ENCODE data around the gene LTBR. TPM values are rescaled to one million over a fixed set of nuclear protein-coding genes. Genes with fewer than 3 reads are reported as not detected.
A peak's percentile ranks its signal among the peaks of the same experiment; 100 is the strongest.

The LTBR gene
- total RNA-seq, 2 experiments from 2014 or later, result 0.38 to 0.67 TPM

DNA sequence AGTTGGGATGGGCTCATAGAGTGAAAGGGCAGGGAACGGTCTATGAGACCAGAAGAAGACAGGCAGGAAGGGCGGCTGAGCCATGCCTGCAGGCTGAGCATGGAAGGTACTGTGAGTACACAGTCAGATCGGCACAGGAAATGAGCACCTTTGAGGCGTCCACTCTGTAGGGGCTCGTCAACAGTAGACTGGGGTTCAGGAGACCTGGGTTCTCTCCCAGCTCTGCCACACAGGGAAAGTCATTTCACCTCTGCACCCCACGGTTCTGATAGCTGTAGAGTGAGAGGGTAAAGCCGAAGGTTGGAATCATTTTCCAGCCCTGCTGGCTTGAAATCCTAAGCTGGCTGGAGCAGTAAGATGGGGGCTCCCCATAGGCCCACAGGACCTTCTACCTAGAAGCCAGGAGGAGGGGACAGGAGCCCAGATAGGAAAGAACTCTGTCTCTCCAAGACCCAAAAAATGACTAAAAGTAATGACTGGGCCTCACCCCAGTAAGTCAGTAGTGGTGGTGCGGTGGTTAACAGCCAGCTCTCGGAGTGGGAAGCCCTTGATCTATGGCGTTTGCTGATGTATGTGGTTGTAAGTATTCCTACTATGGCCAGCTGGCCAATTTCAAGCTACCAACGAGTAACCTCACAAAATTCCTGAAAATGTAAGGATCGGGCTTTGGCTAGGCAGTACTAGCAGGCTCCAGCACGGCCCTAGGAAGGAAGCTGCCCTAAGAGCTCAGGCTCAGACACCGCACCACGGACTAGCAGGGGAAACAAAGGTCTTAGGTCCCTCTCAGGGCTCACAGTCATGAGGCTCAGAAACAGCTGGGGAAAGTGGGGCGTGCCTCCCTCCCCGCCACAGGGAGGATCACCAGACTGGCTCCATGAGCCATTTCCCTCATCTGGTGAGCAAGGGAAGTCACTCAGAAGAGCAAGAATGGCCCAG is 50.5 kb downstream of the LTBR start:
- Mint-ChIP-seq H3K4me1 (ENCODE audit: low read depth) (peaks cover 48% of the 10 kb centered on the region), H3K27me3 (no peaks in the 10 kb centered on the region), H3K4me3 (peak overlapping the region; percentile 65), H3K36me3 (ENCODE audit: low read depth) (no peaks in the 10 kb centered on the region), H3K9me3 (no peaks in the 10 kb centered on the region), H3K27ac (peak overlapping the region; percentile 91)
- ChIA-PET CTCF (interaction anchor here (1.1 to 1.6 kb wide), 4 partner anchors 10 to 31 kb away, joined by 3 to 5 read pairs (median 4); no protein-coding TSS in a partner anchor), POLR2A (interaction anchor here (0.8 to 3.9 kb wide), 10 partner anchors 9 to 101 kb away, joined by 3 to 33 read pairs (median 8); partner anchors contain the start of genes CD27, GAPDH, MRPL51 and TAPBPL)
- ATAC-seq (ENCODE audit: poor library complexity), result peak; percentile 92
- peak in 10 of 14 experiments; percentile 29 to 69 (median 50) for DNase-seq
- TF ChIP-seq, protein P1, sequence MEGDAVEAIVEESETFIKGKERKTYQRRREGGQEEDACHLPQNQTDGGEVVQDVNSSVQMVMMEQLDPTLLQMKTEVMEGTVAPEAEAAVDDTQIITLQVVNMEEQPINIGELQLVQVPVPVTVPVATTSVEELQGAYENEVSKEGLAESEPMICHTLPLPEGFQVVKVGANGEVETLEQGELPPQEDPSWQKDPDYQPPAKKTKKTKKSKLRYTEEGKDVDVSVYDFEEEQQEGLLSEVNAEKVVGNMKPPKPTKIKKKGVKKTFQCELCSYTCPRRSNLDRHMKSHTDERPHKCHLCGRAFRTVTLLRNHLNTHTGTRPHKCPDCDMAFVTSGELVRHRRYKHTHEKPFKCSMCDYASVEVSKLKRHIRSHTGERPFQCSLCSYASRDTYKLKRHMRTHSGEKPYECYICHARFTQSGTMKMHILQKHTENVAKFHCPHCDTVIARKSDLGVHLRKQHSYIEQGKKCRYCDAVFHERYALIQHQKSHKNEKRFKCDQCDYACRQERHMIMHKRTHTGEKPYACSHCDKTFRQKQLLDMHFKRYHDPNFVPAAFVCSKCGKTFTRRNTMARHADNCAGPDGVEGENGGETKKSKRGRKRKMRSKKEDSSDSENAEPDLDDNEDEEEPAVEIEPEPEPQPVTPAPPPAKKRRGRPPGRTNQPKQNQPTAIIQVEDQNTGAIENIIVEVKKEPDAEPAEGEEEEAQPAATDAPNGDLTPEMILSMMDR (IDR thresholded peaks at IDR 0.05), result no peak
- peak overlapping the region; percentile 37 to 82 for H3K27ac ChIP-seq (ENCODE audit: low read depth in 1 of 2, low read length in 2 of 2)
- no peaks in the 10 kb centered on the region for H3K27me3 ChIP-seq (ENCODE audit: control insufficient read depth in 1 of 2, insufficient read depth in 2 of 2, low read length in 2 of 2)
- H3K4me3 ChIP-seq (ENCODE audit: low read length), result no peak overlapping the region
- peaks cover 35% of the 10 kb centered on the region for H3K4me1 ChIP-seq (ENCODE audit: insufficient read depth, low read length)
- intact Hi-C loops (cut with DNase I, micrococcal nuclease), result loop anchor here in 1 of 2 experiments (2.0 kb wide), 1 partner anchor 18 kb away; the partner anchor contains the start of gene TAPBPL
- no peaks in the 10 kb centered on the region for H3K36me3 ChIP-seq (ENCODE audit: insufficient read depth, low read length)
- H3K9me3 ChIP-seq (ENCODE audit: control insufficient read depth in 1 of 2, insufficient read depth in 1 of 2, low read length in 2 of 2), result no peaks in the 10 kb centered on the region

DNA sequence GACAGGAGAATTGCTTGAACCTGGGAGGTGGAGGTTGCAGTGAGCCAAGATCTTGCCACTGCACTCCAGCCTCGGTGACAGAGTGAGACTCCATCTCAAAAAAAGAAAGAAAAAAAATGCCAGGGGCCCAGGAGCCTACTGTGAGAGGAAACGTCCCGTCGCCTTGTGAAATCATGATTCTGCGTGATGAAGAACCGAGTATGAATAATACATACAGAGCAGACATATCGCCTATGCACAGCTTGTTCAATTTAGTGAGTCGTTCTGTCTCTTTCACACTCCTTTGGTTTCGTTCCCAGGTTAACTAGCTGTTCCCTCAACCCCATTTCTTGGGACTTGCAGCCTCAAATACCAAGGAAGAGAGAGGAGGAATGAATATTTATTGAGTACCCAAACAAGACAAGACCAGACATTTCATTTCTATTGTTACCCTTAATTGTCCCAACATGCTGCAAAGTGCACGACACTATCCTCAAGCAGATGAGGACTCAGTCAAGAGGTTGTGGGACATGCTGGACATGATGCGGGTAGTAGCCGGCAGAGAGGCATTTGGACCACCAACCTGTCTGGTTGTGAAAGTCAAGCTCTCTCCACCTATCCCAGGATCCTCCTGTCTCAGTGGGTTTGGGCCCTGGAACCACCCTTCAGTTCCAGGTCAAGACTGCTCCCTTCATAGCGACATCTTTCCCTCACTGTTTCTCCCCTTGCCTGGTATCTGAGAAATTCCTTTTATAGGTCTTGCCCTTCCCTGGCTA is 52.2 kb downstream of the LTBR start:
- Mint-ChIP-seq H3K27ac (peak overlapping the region; percentile 17), H3K27me3 (no peaks in the 10 kb centered on the region), H3K4me3 (peak overlapping the region; percentile 11), H3K4me1 (ENCODE audit: low read depth) (peaks cover 34% of the 10 kb centered on the region), H3K9me3 (no peaks in the 10 kb centered on the region), H3K36me3 (ENCODE audit: low read depth) (no peaks in the 10 kb centered on the region)
- CTCF ChIA-PET, result no interaction called here
- Histone ChIP-seq H3K36me3 (ENCODE audit: insufficient read depth, low read length) (no peaks in the 10 kb centered on the region), H3K4me3 (ENCODE audit: low read length) (no peak overlapping the region), H3K27ac (ENCODE audit: low read depth in 1 of 2, low read length in 2 of 2) (no peak overlapping the region), H3K9me3 (ENCODE audit: control insufficient read depth in 1 of 2, insufficient read depth in 1 of 2, low read length in 2 of 2) (no peaks in the 10 kb centered on the region), H3K4me1 (ENCODE audit: insufficient read depth, low read length) (peaks cover 28% of the 10 kb centered on the region), H3K27me3 (ENCODE audit: control insufficient read depth in 1 of 2, insufficient read depth in 2 of 2, low read length in 2 of 2) (no peaks in the 10 kb centered on the region)
- DNase-seq (peak in 1 of 14 experiments; percentile 14), ATAC-seq (ENCODE audit: poor library complexity) (no peak)
- TF ChIP-seq, protein P1 (IDR thresholded peaks at IDR 0.05), result no peak
- intact Hi-C loops (cut with DNase I, micrococcal nuclease), result loop anchor here in 1 of 2 experiments (2.0 kb wide), 1 partner anchor 17 kb away; the partner anchor contains the start of gene TAPBPL
- POLR2A ChIA-PET, result interaction anchor here (0.7 kb wide), 1 partner anchor 132 kb away, joined by 3 read pairs; the partner anchor contains the start of gene NOP2

DNA sequence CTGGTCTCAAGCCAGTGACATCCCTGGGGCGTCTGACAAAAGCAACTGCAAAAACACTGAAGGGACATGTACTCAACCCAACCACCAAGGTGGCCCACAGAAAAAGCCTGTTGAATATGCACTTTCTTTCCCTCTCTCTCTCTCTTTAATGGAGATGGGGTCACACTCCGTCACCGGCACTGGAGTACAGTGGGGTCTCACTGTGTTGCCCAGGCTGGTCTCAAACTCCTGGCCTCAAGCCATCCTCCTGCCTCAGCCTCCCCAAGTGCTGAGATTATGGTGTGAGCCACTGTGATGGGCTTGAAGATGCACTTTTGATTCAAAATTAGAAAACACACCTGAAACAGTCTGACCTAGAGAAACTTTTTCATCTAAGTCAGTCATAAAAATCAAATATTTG is 53.6 kb downstream of the LTBR start:
- CTCF ChIA-PET, result no interaction called here
- H3K27ac ChIP-seq (ENCODE audit: low read depth in 1 of 2, low read length in 2 of 2), result no peak overlapping the region
- ATAC-seq (ENCODE audit: poor library complexity) (no peak), DNase-seq (peak in 1 of 14 experiments; percentile 22)
- H3K36me3 Mint-ChIP-seq (ENCODE audit: low read depth), result no peaks in the 10 kb centered on the region
- no peaks in the 10 kb centered on the region for H3K9me3 Mint-ChIP-seq
- H3K36me3 ChIP-seq (ENCODE audit: insufficient read depth, low read length), result no peaks in the 10 kb centered on the region
- intact Hi-C loops (cut with DNase I, micrococcal nuclease), result no loop called here
- H3K4me3 ChIP-seq (ENCODE audit: low read length), result no peak overlapping the region
- no peaks in the 10 kb centered on the region for H3K27me3 Mint-ChIP-seq
- no peak overlapping the region for H3K4me3 Mint-ChIP-seq
- peaks cover 30% of the 10 kb centered on the region for H3K4me1 ChIP-seq (ENCODE audit: insufficient read depth, low read length)
- H3K9me3 ChIP-seq (ENCODE audit: control insufficient read depth in 1 of 2, insufficient read depth in 1 of 2, low read length in 2 of 2), result no peaks in the 10 kb centered on the region
- POLR2A ChIA-PET, result interaction anchor here (11.1 kb wide), 1 partner anchor 21 kb away, joined by 203 read pairs; the partner anchor contains the start of gene TAPBPL
- TF ChIP-seq, protein P1 (IDR thresholded peaks at IDR 0.05), result no peak
- H3K27ac Mint-ChIP-seq, result no peak overlapping the region
- H3K4me1 Mint-ChIP-seq (ENCODE audit: low read depth), result peaks cover 38% of the 10 kb centered on the region
- no peaks in the 10 kb centered on the region for H3K27me3 ChIP-seq (ENCODE audit: control insufficient read depth in 1 of 2, insufficient read depth in 2 of 2, low read length in 2 of 2)

Data from CD4-positive, alpha-beta T cell (primary cell).